Measurements from ENCODE around the gene NSMCE1.

NSMCE1 gene

DNA sequence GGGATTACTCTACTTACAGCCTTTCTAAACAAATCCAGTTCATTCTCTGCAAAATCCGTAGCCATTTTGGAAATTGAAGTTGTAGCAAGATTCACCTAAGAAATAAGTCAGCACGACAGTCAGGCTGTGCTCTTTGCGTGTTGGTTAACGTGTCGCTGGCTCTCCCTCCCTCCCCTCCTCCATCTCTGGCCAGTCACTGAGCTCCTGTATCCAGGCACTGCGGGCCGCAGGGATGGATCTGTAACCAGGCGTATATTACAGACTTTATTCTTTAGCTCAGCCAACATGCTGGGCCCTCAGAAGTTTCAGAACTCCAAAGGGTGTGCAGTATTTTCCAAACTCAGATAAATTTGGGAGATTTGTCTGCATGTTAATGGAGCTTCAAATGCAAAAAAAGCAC lies 34.4 kb downstream of the NSMCE1 start:
- peak overlapping the region; percentile 96 for H3K27ac ChIP-seq (ENCODE audit: low read length)
- peaks cover 71% of the 10 kb centered on the region for H3K4me1 ChIP-seq (ENCODE audit: insufficient read depth, low read length)
- H3K4me3 ChIP-seq (ENCODE audit: low read depth in 1 of 2, low read length in 2 of 2), result peak overlapping the region in 1 of 2 experiments; percentile 40; a peak in 1 of 4 replicates
- H3K4me2 ChIP-seq (ENCODE audit: insufficient read depth, low read length), result peak overlapping the region; percentile 55
- TF ChIP-seq, protein P1, sequence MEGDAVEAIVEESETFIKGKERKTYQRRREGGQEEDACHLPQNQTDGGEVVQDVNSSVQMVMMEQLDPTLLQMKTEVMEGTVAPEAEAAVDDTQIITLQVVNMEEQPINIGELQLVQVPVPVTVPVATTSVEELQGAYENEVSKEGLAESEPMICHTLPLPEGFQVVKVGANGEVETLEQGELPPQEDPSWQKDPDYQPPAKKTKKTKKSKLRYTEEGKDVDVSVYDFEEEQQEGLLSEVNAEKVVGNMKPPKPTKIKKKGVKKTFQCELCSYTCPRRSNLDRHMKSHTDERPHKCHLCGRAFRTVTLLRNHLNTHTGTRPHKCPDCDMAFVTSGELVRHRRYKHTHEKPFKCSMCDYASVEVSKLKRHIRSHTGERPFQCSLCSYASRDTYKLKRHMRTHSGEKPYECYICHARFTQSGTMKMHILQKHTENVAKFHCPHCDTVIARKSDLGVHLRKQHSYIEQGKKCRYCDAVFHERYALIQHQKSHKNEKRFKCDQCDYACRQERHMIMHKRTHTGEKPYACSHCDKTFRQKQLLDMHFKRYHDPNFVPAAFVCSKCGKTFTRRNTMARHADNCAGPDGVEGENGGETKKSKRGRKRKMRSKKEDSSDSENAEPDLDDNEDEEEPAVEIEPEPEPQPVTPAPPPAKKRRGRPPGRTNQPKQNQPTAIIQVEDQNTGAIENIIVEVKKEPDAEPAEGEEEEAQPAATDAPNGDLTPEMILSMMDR (IDR thresholded peaks at IDR 0.05; ENCODE audit: borderline replicate concordance, extremely low read depth, low read length, poor library complexity, severe bottlenecking), result no peak
- TF ChIP-seq EZH2 (IDR thresholded peaks at IDR 0.05; ENCODE audit: borderline replicate concordance, low read depth, low read length, severe bottlenecking), result no peak
- H3K79me2 ChIP-seq (ENCODE audit: insufficient read depth, low read length), result peaks cover 29% of the 10 kb centered on the region
- ATAC-seq (ENCODE audit: insufficient read depth, low read depth) (no peak), DNase-seq (no peak)
- no peaks in the 10 kb centered on the region for H3K27me3 ChIP-seq (ENCODE audit: insufficient read depth, low read length, poor library complexity)
- H3K36me3 ChIP-seq (ENCODE audit: insufficient read depth, low read length), result peaks cover 52% of the 10 kb centered on the region
- no peak overlapping the region; the same call in 1 of the 2 replicates for H2AFZ ChIP-seq (ENCODE audit: low read depth, low read length)
- H3K9ac ChIP-seq (ENCODE audit: low read depth, low read length), result peak overlapping the region; percentile 79
- H3K9me3 ChIP-seq (ENCODE audit: insufficient read depth, low read length, severe bottlenecking), result no peaks in the 10 kb centered on the region
- H4K20me1 ChIP-seq (ENCODE audit: insufficient read depth, low read length), result no peaks in the 10 kb centered on the region

DNA sequence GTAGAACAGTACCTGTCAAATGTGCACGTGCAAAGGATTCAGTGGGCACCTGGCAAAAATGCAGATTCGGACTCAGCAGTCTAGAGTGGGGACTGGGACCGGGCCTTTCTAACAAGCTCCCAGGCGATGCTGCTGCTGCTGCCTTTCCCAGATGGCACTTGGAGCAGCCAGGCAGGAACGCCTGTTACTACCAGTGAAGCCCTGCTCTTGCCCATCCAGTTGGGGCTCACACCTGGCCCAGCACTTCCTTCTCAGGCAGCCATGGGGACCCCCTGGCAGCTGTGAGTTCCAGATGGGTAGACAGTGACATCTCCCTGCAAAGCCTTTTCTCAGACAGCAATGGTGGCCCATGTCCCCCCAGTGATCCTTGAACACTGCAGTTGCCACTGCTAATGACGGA lies 34.8 kb downstream of the NSMCE1 start:
- Histone ChIP-seq H3K79me2 (ENCODE audit: insufficient read depth, low read length) (peaks cover 27% of the 10 kb centered on the region), H3K27me3 (ENCODE audit: insufficient read depth, low read length, poor library complexity) (no peaks in the 10 kb centered on the region), H3K36me3 (ENCODE audit: insufficient read depth, low read length) (peaks cover 56% of the 10 kb centered on the region), H3K4me1 (ENCODE audit: insufficient read depth, low read length) (peaks cover 70% of the 10 kb centered on the region), H3K9me3 (ENCODE audit: insufficient read depth, low read length, severe bottlenecking) (no peaks in the 10 kb centered on the region), H3K4me3 (ENCODE audit: low read depth in 1 of 2, low read length in 2 of 2) (no peak overlapping the region), H2AFZ (ENCODE audit: low read depth, low read length) (no peak overlapping the region), H3K9ac (ENCODE audit: low read depth, low read length) (peak overlapping the region; percentile 79), H3K4me2 (ENCODE audit: insufficient read depth, low read length) (peak overlapping the region; percentile 55), H3K27ac (ENCODE audit: low read length) (peak overlapping the region; percentile 96), H4K20me1 (ENCODE audit: insufficient read depth, low read length) (no peaks in the 10 kb centered on the region)
- no peak for ATAC-seq (ENCODE audit: insufficient read depth, low read depth)
- TF ChIP-seq, protein P1 (IDR thresholded peaks at IDR 0.05; ENCODE audit: borderline replicate concordance, extremely low read depth, low read length, poor library complexity, severe bottlenecking), result peak; percentile 3
- TF ChIP-seq EZH2 (IDR thresholded peaks at IDR 0.05; ENCODE audit: borderline replicate concordance, low read depth, low read length, severe bottlenecking), result no peak
- DNase-seq, result no peak

DNA sequence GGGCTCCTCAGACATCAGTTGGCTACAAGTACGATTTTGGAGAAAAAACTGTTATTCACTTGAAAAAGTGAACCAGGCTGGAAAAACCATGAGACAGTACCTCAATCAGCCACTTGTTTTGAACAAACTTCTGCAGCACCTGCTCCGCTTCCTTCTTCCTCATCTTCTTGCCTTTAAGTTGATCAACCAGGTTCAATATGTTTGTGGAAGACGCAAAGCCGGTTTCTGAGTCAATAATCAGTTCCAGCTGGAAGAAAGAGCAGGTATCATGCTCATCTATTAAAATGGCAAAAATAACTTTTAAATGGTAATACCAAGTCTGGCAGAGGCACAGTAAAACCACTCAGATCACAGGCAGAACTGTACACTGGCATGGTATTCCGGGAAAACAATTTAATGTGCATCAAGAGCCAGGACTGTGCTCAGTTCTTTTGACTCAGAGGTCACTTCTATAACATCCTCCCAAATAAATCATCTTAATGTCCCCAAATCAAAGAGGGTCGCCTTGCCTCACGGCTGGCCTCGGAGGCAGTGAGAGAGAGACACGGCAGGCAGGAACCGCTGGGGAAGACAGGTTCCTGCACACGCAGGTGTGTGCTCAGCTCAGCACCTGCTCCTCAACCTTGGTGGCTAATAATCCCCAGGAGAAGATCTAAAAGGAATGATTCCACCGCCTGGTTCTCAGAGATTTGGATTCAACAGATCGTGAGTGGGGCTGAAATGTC lies 35.5 kb downstream of the NSMCE1 start:
- DNase-seq, result no peak
- Histone ChIP-seq H3K27ac (ENCODE audit: low read length) (peak overlapping the region; percentile 96), H2AFZ (ENCODE audit: low read depth, low read length) (no peak overlapping the region), H3K4me3 (ENCODE audit: low read depth in 1 of 2, low read length in 2 of 2) (no peak overlapping the region), H3K4me2 (ENCODE audit: insufficient read depth, low read length) (no peak overlapping the region), H3K9me3 (ENCODE audit: insufficient read depth, low read length, severe bottlenecking) (no peaks in the 10 kb centered on the region), H3K9ac (ENCODE audit: low read depth, low read length) (peak overlapping the region; percentile 79; the same call in 1 of the 2 replicates), H3K4me1 (ENCODE audit: insufficient read depth, low read length) (peaks cover 63% of the 10 kb centered on the region), H3K36me3 (ENCODE audit: insufficient read depth, low read length) (peaks cover 58% of the 10 kb centered on the region), H4K20me1 (ENCODE audit: insufficient read depth, low read length) (no peaks in the 10 kb centered on the region), H3K27me3 (ENCODE audit: insufficient read depth, low read length, poor library complexity) (no peaks in the 10 kb centered on the region), H3K79me2 (ENCODE audit: insufficient read depth, low read length) (peaks cover 25% of the 10 kb centered on the region)
- ATAC-seq (ENCODE audit: insufficient read depth, low read depth), result no peak
- TF ChIP-seq EZH2 (IDR thresholded peaks at IDR 0.05; ENCODE audit: borderline replicate concordance, low read depth, low read length, severe bottlenecking), result no peak
- TF ChIP-seq, protein P1 (IDR thresholded peaks at IDR 0.05; ENCODE audit: borderline replicate concordance, extremely low read depth, low read length, poor library complexity, severe bottlenecking), result no peak
